GM23338 (cell line): Measurements from ENCODE around the gene AP1S3. TPM values are rescaled to one million over a fixed set of nuclear protein-coding genes. Genes with fewer than 3 reads are reported as not detected.
"Not testable (repeated sequence)": the region's sequence is repeated elsewhere in the genome, so short reads cannot be mapped to it uniquely, and the experiment has no call there.

Source experiments
- ATAC-seq: fragments of 200-7000 bp; cut with Tn5 transposase; 3 replicates; pipeline ENCODE4 v1.9.1; 2020
- DNase-seq: peaks from one replicate; pipeline ENCODE4 v3.0.0-alpha.2; 2015; ENCODE audit warnings: low spot score
- H2AFZ ChIP-seq: fragments of 200-600 bp; sonication (generic); 2 replicates; pipeline ENCODE4 v1.8.0; 2016; ENCODE audit warnings: antibody characterized with exemption, mild to moderate bottlenecking, moderate library complexity
- H3F3A ChIP-seq: fragments of 200-600 bp; sonication (generic); replicated peaks from 2 replicates; pipeline ENCODE4 v1.8.0; 2017; ENCODE audit warnings: antibody characterized with exemption, mixed run types, low read depth
- H3K27ac ChIP-seq: fragments of 200-600 bp; sonication (generic); 2 replicates; pipeline ENCODE4 v1.6.1; 2016; ENCODE audit warnings: low read depth
- H3K27me3 ChIP-seq: fragments of 200-600 bp; sonication (generic); 2 replicates; pipeline ENCODE4 v1.8.0; 2016; ENCODE audit warnings: mild to moderate bottlenecking, mixed run types, moderate library complexity; ENCODE audit not compliant: insufficient read depth
- H3K36me3 ChIP-seq: fragments of 200-600 bp; sonication (generic); 2 replicates; pipeline ENCODE4 v1.8.0; 2016; ENCODE audit warnings: mild to moderate bottlenecking; ENCODE audit not compliant: insufficient read depth
- H3K4me1 ChIP-seq: fragments of 200-600 bp; sonication (generic); 2 replicates; pipeline ENCODE4 v1.8.0; 2016; ENCODE audit warnings: mild to moderate bottlenecking, moderate library complexity; ENCODE audit not compliant: insufficient read depth
- H3K4me2 ChIP-seq: fragments of 200-600 bp; sonication (generic); 2 replicates; pipeline ENCODE4 v1.7.1; 2017; ENCODE audit warnings: mixed run types
- H3K4me3 ChIP-seq: fragments of 200-600 bp; sonication (generic); 2 replicates; pipeline ENCODE4 v1.6.1; 2016; ENCODE audit warnings: mixed run types
- H3K79me2 ChIP-seq: fragments of 200-600 bp; sonication (generic); replicated peaks from 2 replicates; pipeline ENCODE4 v1.8.0; 2017; ENCODE audit warnings: mild to moderate bottlenecking; ENCODE audit not compliant: insufficient read depth
- H3K9me2 ChIP-seq: fragments of 200-600 bp; sonication (generic); 2 replicates; pipeline ENCODE4 v1.8.0; 2017; ENCODE audit not compliant: insufficient read depth
- H4K20me1 ChIP-seq: fragments of 200-600 bp; sonication (generic); replicated peaks from 2 replicates; pipeline ENCODE4 v1.8.0; 2017; ENCODE audit warnings: mild to moderate bottlenecking; ENCODE audit not compliant: insufficient read depth
- H3K27ac Mint-ChIP-seq: 2 replicates; pipeline ENCODE4 v1.8.0; 2020; ENCODE audit warnings: inconsistent platforms, mild to moderate bottlenecking, moderate library complexity, mixed read lengths
- H3K27me3 Mint-ChIP-seq: 3 replicates; pipeline ENCODE4 v1.8.0; 2022; ENCODE audit warnings: low read depth, mild to moderate bottlenecking, moderate library complexity, mixed read lengths, inconsistent platforms; ENCODE audit not compliant: insufficient read depth, poor library complexity
- H3K36me3 Mint-ChIP-seq: 3 replicates; pipeline ENCODE4 v1.8.0; 2021; ENCODE audit warnings: low read depth, mild to moderate bottlenecking, inconsistent platforms, moderate library complexity, mixed read lengths
- H3K4me1 Mint-ChIP-seq: 3 replicates; pipeline ENCODE4 v1.8.0; 2020; ENCODE audit warnings: mild to moderate bottlenecking, inconsistent platforms, mixed read lengths
- H3K4me3 Mint-ChIP-seq: 3 replicates; pipeline ENCODE4 v1.8.0; 2021; ENCODE audit warnings: moderate library complexity, mild to moderate bottlenecking, inconsistent platforms, mixed read lengths
- H3K9me3 Mint-ChIP-seq: 3 replicates; pipeline ENCODE4 v1.8.0; 2020; ENCODE audit warnings: moderate library complexity, mild to moderate bottlenecking, inconsistent platforms, mixed read lengths
- CREB1 ChIP-seq: fragments of 250-450 bp; sonication (Bioruptor Pico); IDR thresholded peaks from 2 replicates; pipeline ENCODE4 v1.5.0; 2020; ENCODE audit warnings: low read depth, mild to moderate bottlenecking, moderate library complexity
- NANOG ChIP-seq: IDR thresholded peaks from 2 replicates; pipeline ENCODE4 v1.6.1; 2016; ENCODE audit warnings: antibody characterized with exemption, borderline replicate concordance
- ZNF462 ChIP-seq: fragments of 250-450 bp; sonication (Bioruptor Pico); IDR thresholded peaks from 2 replicates; pipeline ENCODE4 v1.5.0; 2020; ENCODE audit warnings: mild to moderate bottlenecking, moderate library complexity
- polyA plus RNA-seq: library from polyadenylated mRNA; unstranded; fragments of >200 nt; fragmentation: Nextera tagmentation; extraction: Ambion mirVana; gene quantifications from 2 replicates; pipeline ENCODE4 v1.2.1, GENCODE V29; 2016
- total RNA-seq: library from RNA; depleted of rRNA; stranded (reverse); fragments of >200 nt; shearing (Covaris generic); gene quantifications from 2 replicates; pipeline ENCODE4 v1.2.3, GENCODE V29; 2014

Gene AP1S3
- total and polyA plus RNA-seq, 2 experiments from 2014 or later: 8.8 to 25.5 TPM

- H3K27ac ChIP-seq: no peak overlapping the region
- peaks cover 2% of the 10 kb centered on the region for H3K27me3 Mint-ChIP-seq
- peaks cover 7% of the 10 kb centered on the region; the same call in 2 of the 3 replicates for H3K4me1 Mint-ChIP-seq
- H3K27ac Mint-ChIP-seq: no peak overlapping the region
- H2AFZ ChIP-seq: no peak overlapping the region
- H3K4me2 ChIP-seq: no peak overlapping the region
- H3K9me3 Mint-ChIP-seq: no peaks in the 10 kb centered on the region
- H3F3A ChIP-seq: no peaks in the 10 kb centered on the region
- ATAC-seq (no peak), DNase-seq (no peak)
- H3K4me3 ChIP-seq: no peak overlapping the region
- no peaks in the 10 kb centered on the region for H3K27me3 ChIP-seq
- no peaks in the 10 kb centered on the region; the same call in 1 of the 2 replicates for H3K36me3 ChIP-seq
- no peak for TF ChIP-seq ZNF462
- H3K9me2 ChIP-seq: no peaks in the 10 kb centered on the region
- no peak overlapping the region for H3K4me3 Mint-ChIP-seq
- no peaks in the 10 kb centered on the region for H3K4me1 ChIP-seq
- H3K36me3 Mint-ChIP-seq: peaks cover 4% of the 10 kb centered on the region; the same call in 1 of the 3 replicates
- 0 out of 2 replicates have a peak, but pooled peaks cover 8% of the 10 kb centered on the region for H3K79me2 ChIP-seq
- H4K20me1 ChIP-seq: no peaks in the 10 kb centered on the region; the same call in 1 of the 2 replicates
Observed at GRCh38 chr2:223789423-223789822, 48.0 kb downstream of the AP1S3 start.

GRCh38 chr2:223788826-223789225 lies 48.6 kb downstream of the AP1S3 start:
- H3K27me3 Mint-ChIP-seq: peaks cover 2% of the 10 kb centered on the region
- no peaks in the 10 kb centered on the region for H3K9me3 Mint-ChIP-seq
- H3K27ac Mint-ChIP-seq: no peak overlapping the region
- Histone ChIP-seq H4K20me1 (no peaks in the 10 kb centered on the region; the same call in 1 of the 2 replicates), H3K27ac (no peak overlapping the region), H3K4me2 (no peak overlapping the region), H3K9me2 (no peaks in the 10 kb centered on the region), H3K4me1 (no peaks in the 10 kb centered on the region), H3K79me2 (0 out of 2 replicates have a peak, but pooled peaks cover 8% of the 10 kb centered on the region), H3K36me3 (no peaks in the 10 kb centered on the region; the same call in 1 of the 2 replicates), H2AFZ (no peak overlapping the region), H3K27me3 (no peaks in the 10 kb centered on the region), H3F3A (no peaks in the 10 kb centered on the region), H3K4me3 (no peak overlapping the region)
- TF ChIP-seq NANOG (no peak), CREB1 (CRISPR knock-in tag) (no peak)
- H3K4me1 Mint-ChIP-seq: peaks cover 13% of the 10 kb centered on the region
- peaks cover 4% of the 10 kb centered on the region; the same call in 1 of the 3 replicates for H3K36me3 Mint-ChIP-seq
- ATAC-seq: no peak
- H3K4me3 Mint-ChIP-seq: no peak overlapping the region
- no peak for DNase-seq

- H3K4me3 ChIP-seq, H3K4me2 ChIP-seq, H3K27ac Mint-ChIP-seq, H3F3A ChIP-seq, H3K27me3 ChIP-seq, H3K27me3 Mint-ChIP-seq, ATAC-seq, H3K36me3 Mint-ChIP-seq, H3K4me3 Mint-ChIP-seq, H4K20me1 ChIP-seq, H3K27ac ChIP-seq, H3K36me3 ChIP-seq, DNase-seq, H3K79me2 ChIP-seq, H2AFZ ChIP-seq, H3K9me3 Mint-ChIP-seq, H3K9me2 ChIP-seq, H3K4me1 ChIP-seq: not testable (repeated sequence)
- peaks cover 13% of the 10 kb centered on the region for H3K4me1 Mint-ChIP-seq
Observed at GRCh38 chr2:223788106-223788505, 49.3 kb downstream of the AP1S3 start.
